ENCODE data around the gene RNF152. TPM values are rescaled to one million over a fixed set of nuclear protein-coding genes. Genes with fewer than 3 reads are reported as not detected.

RNF152 gene
- polyA plus RNA-seq, 1 of the 3 experiments (the other 2 are of a cell fraction), result 6.6 TPM

DNA sequence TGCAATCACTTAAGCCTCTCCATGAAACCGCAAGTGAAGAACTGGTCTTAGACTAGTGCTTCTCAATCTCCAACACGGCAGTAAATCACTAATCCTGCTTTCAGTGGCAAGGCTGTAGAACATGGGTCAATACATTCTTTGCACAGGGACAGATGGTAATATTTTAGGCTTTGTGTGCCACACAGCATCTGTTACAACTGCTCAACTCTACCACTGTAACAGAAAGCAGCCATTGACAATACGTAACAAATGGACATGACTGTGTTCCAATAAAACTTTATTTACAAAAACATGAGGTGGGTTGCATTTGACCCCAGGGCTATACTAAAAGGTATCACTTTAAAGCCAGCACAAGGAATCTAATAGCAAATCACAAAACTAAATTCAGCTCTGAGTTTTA, 51.1 kb downstream of the RNF152 start:
- ChIA-PET POLR2A (no interaction called here), CTCF (no interaction called here)
- Histone ChIP-seq H3K4me2 (no peak overlapping the region), H2AFZ (ENCODE audit: low read depth) (no peak overlapping the region), H3K27me3 (ENCODE audit: insufficient read depth) (no peaks in the 10 kb centered on the region), H3K4me1 (ENCODE audit: control insufficient read depth in 1 of 2, insufficient read depth in 2 of 2, low read depth in 1 of 2, low read length in 1 of 2) (no peaks in the 10 kb centered on the region; a peak in 1 of 4 replicates), H4K20me1 (ENCODE audit: insufficient read depth) (peaks cover 21% of the 10 kb centered on the region; the same call in 1 of the 2 replicates), H3K9ac (no peak overlapping the region), H3K9me2 (no peaks in the 10 kb centered on the region), H3K4me3 (ENCODE audit: low read depth in 2 of 2, low read length in 1 of 2) (no peak overlapping the region), H3F3A (replicated peaks; ENCODE audit: insufficient read depth) (peaks cover 21% of the 10 kb centered on the region), H3K79me2 (ENCODE audit: insufficient read depth) (peaks cover 100% of the 10 kb centered on the region), H3K9me3 (no peaks in the 10 kb centered on the region), H3K27ac (ENCODE audit: low read depth in 2 of 2, low read length in 1 of 2) (no peak overlapping the region), H3K36me3 (replicated peaks in 1 of 2; ENCODE audit: control insufficient read depth in 1 of 2, insufficient read depth in 2 of 2, low read length in 1 of 2) (peaks cover 6 to 46% of the 10 kb centered on the region in 2 experiments)
- no peak for DNase-seq
- WGBS (ENCODE audit: low lambda C conversion rate), result 76% methylated on average over 3 of the region's 3 CpGs
- TF ChIP-seq NFIC (IDR thresholded peaks at IDR 0.05; ENCODE audit: borderline replicate concordance) (no peak), TAF1 (IDR thresholded peaks at IDR 0.05; ENCODE audit: borderline replicate concordance, low read depth, low read length) (no peak), YY1 (IDR thresholded peaks at IDR 0.05; ENCODE audit: low read depth) (no peak), JUND (IDR thresholded peaks at IDR 0.05) (no peak), RFX5 (IDR thresholded peaks at IDR 0.05; ENCODE audit: low read length) (no peak), EZH2phosphoT487 (IDR thresholded peaks at IDR 0.05; ENCODE audit: borderline replicate concordance, low read depth) (no peak), NRF1 (IDR thresholded peaks at IDR 0.05; ENCODE audit: low read depth, low read length) (no peak), ELF1 (IDR thresholded peaks at IDR 0.05) (no peak)
- TF ChIP-seq, protein P1, sequence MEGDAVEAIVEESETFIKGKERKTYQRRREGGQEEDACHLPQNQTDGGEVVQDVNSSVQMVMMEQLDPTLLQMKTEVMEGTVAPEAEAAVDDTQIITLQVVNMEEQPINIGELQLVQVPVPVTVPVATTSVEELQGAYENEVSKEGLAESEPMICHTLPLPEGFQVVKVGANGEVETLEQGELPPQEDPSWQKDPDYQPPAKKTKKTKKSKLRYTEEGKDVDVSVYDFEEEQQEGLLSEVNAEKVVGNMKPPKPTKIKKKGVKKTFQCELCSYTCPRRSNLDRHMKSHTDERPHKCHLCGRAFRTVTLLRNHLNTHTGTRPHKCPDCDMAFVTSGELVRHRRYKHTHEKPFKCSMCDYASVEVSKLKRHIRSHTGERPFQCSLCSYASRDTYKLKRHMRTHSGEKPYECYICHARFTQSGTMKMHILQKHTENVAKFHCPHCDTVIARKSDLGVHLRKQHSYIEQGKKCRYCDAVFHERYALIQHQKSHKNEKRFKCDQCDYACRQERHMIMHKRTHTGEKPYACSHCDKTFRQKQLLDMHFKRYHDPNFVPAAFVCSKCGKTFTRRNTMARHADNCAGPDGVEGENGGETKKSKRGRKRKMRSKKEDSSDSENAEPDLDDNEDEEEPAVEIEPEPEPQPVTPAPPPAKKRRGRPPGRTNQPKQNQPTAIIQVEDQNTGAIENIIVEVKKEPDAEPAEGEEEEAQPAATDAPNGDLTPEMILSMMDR (IDR thresholded peaks at IDR 0.05), result no peak
- TF ChIP-seq, protein P2, sequence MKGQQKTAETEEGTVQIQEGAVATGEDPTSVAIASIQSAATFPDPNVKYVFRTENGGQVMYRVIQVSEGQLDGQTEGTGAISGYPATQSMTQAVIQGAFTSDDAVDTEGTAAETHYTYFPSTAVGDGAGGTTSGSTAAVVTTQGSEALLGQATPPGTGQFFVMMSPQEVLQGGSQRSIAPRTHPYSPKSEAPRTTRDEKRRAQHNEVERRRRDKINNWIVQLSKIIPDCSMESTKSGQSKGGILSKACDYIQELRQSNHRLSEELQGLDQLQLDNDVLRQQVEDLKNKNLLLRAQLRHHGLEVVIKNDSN (IDR thresholded peaks at IDR 0.05; ENCODE audit: borderline replicate concordance, low read depth), result no peak

DNA sequence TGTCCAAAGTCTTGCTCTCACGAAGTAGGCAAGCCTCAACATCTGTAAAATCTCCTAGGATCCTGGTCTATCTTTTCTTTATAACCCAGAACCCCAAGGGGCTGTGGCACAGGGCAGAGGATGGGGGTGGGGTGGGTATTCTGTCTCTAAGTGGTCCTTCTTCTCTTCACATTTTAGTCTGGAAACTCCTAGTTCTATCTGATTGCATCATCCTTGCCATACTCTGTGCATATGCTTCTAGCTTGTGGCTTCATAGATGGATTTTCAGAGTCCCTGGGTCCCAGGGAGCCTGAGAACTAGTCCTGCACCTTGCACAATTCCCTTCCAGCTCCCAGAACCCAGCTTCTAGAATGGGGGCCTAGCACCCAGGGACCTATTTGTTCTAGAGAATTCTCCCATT, 52.5 kb downstream of the RNF152 start:
- CTCF ChIA-PET, result no interaction called here
- no peak overlapping the region for H3K27ac ChIP-seq (ENCODE audit: low read depth in 2 of 2, low read length in 1 of 2)
- peaks cover 100% of the 10 kb centered on the region for H3K79me2 ChIP-seq (ENCODE audit: insufficient read depth)
- H3K4me1 ChIP-seq (ENCODE audit: control insufficient read depth in 1 of 2, insufficient read depth in 2 of 2, low read depth in 1 of 2, low read length in 1 of 2), result no peaks in the 10 kb centered on the region; a peak in 1 of 4 replicates
- H3K9ac ChIP-seq, result no peak overlapping the region
- peaks cover 11% of the 10 kb centered on the region; the same call in 1 of the 2 replicates for H4K20me1 ChIP-seq (ENCODE audit: insufficient read depth)
- H3F3A ChIP-seq (replicated peaks; ENCODE audit: insufficient read depth), result peaks cover 24% of the 10 kb centered on the region
- 100% methylated on average over 1 of the region's 1 CpG for WGBS (ENCODE audit: low lambda C conversion rate)
- no peak overlapping the region for H2AFZ ChIP-seq (ENCODE audit: low read depth)
- H3K4me2 ChIP-seq, result no peak overlapping the region
- peaks cover 6 to 46% of the 10 kb centered on the region in 2 experiments for H3K36me3 ChIP-seq (replicated peaks in 1 of 2; ENCODE audit: control insufficient read depth in 1 of 2, insufficient read depth in 2 of 2, low read length in 1 of 2)
- peaks cover 5% of the 10 kb centered on the region; the same call in 1 of the 2 replicates for H3K9me3 ChIP-seq
- no peaks in the 10 kb centered on the region for H3K27me3 ChIP-seq (ENCODE audit: insufficient read depth)
- no peak for DNase-seq
- no peak overlapping the region for H3K4me3 ChIP-seq (ENCODE audit: low read depth in 2 of 2, low read length in 1 of 2)
- no peaks in the 10 kb centered on the region for H3K9me2 ChIP-seq
- POLR2A ChIA-PET, result no interaction called here
- TF ChIP-seq TEAD4 (IDR thresholded peaks at IDR 0.05; ENCODE audit: borderline replicate concordance, insufficient read depth) (no peak), NFIC (IDR thresholded peaks at IDR 0.05; ENCODE audit: borderline replicate concordance) (no peak), JUND (IDR thresholded peaks at IDR 0.05) (no peak), RFX5 (IDR thresholded peaks at IDR 0.05; ENCODE audit: low read length) (no peak), RCOR1 (IDR thresholded peaks at IDR 0.05; ENCODE audit: low read length) (no peak), EP300 (IDR thresholded peaks at IDR 0.05; ENCODE audit: borderline replicate concordance in 1 of 2, low read depth in 1 of 2, low read length in 1 of 2) (no peak), SMC3 (IDR thresholded peaks at IDR 0.05; ENCODE audit: low read depth, low read length) (no peak), FOSL2 (IDR thresholded peaks at IDR 0.05; ENCODE audit: borderline replicate concordance, low read depth) (no peak), SIN3A (IDR thresholded peaks at IDR 0.05; ENCODE audit: borderline replicate concordance, low read depth, low read length) (no peak), GABPA (IDR thresholded peaks at IDR 0.05; ENCODE audit: low read depth) (no peak), YY1 (IDR thresholded peaks at IDR 0.05; ENCODE audit: low read depth) (no peak)
- TF ChIP-seq, protein P3, sequence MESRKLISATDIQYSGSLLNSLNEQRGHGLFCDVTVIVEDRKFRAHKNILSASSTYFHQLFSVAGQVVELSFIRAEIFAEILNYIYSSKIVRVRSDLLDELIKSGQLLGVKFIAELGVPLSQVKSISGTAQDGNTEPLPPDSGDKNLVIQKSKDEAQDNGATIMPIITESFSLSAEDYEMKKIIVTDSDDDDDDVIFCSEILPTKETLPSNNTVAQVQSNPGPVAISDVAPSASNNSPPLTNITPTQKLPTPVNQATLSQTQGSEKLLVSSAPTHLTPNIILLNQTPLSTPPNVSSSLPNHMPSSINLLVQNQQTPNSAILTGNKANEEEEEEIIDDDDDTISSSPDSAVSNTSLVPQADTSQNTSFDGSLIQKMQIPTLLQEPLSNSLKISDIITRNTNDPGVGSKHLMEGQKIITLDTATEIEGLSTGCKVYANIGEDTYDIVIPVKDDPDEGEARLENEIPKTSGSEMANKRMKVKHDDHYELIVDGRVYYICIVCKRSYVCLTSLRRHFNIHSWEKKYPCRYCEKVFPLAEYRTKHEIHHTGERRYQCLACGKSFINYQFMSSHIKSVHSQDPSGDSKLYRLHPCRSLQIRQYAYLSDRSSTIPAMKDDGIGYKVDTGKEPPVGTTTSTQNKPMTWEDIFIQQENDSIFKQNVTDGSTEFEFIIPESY (IDR thresholded peaks at IDR 0.05; ENCODE audit: borderline replicate concordance, low read depth), result no peak
- TF ChIP-seq, protein P4, sequence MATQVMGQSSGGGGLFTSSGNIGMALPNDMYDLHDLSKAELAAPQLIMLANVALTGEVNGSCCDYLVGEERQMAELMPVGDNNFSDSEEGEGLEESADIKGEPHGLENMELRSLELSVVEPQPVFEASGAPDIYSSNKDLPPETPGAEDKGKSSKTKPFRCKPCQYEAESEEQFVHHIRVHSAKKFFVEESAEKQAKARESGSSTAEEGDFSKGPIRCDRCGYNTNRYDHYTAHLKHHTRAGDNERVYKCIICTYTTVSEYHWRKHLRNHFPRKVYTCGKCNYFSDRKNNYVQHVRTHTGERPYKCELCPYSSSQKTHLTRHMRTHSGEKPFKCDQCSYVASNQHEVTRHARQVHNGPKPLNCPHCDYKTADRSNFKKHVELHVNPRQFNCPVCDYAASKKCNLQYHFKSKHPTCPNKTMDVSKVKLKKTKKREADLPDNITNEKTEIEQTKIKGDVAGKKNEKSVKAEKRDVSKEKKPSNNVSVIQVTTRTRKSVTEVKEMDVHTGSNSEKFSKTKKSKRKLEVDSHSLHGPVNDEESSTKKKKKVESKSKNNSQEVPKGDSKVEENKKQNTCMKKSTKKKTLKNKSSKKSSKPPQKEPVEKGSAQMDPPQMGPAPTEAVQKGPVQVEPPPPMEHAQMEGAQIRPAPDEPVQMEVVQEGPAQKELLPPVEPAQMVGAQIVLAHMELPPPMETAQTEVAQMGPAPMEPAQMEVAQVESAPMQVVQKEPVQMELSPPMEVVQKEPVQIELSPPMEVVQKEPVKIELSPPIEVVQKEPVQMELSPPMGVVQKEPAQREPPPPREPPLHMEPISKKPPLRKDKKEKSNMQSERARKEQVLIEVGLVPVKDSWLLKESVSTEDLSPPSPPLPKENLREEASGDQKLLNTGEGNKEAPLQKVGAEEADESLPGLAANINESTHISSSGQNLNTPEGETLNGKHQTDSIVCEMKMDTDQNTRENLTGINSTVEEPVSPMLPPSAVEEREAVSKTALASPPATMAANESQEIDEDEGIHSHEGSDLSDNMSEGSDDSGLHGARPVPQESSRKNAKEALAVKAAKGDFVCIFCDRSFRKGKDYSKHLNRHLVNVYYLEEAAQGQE (IDR thresholded peaks at IDR 0.05; ENCODE audit: low read depth, low read length), result no peak
- TF ChIP-seq, protein P5, sequence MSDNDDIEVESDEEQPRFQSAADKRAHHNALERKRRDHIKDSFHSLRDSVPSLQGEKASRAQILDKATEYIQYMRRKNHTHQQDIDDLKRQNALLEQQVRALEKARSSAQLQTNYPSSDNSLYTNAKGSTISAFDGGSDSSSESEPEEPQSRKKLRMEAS (IDR thresholded peaks at IDR 0.05; ENCODE audit: low read depth), result no peak
